ENCODE measurements around the gene ILKAP.

GRCh38 chr2:238157506-238158017, 45.9 kb downstream of the ILKAP start:
- TF ChIP-seq CTCF (IDR thresholded peaks at IDR 0.05; ENCODE audit: poor library complexity) (no peak), EZH2 (IDR thresholded peaks at IDR 0.05; ENCODE audit: borderline replicate concordance) (no peak)
